Mesendoderm (in vitro differentiated cells): Measurements from ENCODE around the gene ABLIM1.
A peak's percentile ranks its signal among the peaks of the same experiment; 100 is the strongest.

Experiments used
- DNase-seq: peaks from one replicate; pipeline ENCODE4 v3.0.0; 2013
- H2AK5ac ChIP-seq: 2 replicates; pipeline ENCODE4 v1.6.1; 2013; ENCODE audit warnings: low read length, inconsistent platforms
- H2BK120ac ChIP-seq: 2 replicates; pipeline ENCODE4 v1.6.1; 2013; ENCODE audit warnings: low read depth, mild to moderate bottlenecking, low read length, moderate library complexity, mixed read lengths
- H2BK15ac ChIP-seq: replicated peaks from 2 replicates; pipeline ENCODE4 v1.6.1; 2013; ENCODE audit warnings: low read depth, mild to moderate bottlenecking, moderate library complexity
- H2BK5ac ChIP-seq: 2 replicates; pipeline ENCODE4 v1.6.1; 2013; ENCODE audit warnings: low read length, inconsistent platforms
- H3K18ac ChIP-seq: 2 replicates; pipeline ENCODE4 v1.6.1; 2013; ENCODE audit warnings: mild to moderate bottlenecking, low read length, mixed read lengths
- H3K23ac ChIP-seq: one replicate; pipeline ENCODE4 v1.6.1; 2013; ENCODE audit warnings: low read length
- H3K27ac ChIP-seq: 2 replicates; pipeline ENCODE4 v1.5.1; 2013; ENCODE audit warnings: low read depth, mild to moderate bottlenecking, inconsistent platforms, low read length, moderate library complexity
- H3K27me3 ChIP-seq: 2 replicates; pipeline ENCODE4 v1.6.1; 2013; ENCODE audit warnings: low read length, control low read depth, mild to moderate bottlenecking, inconsistent platforms; ENCODE audit not compliant: insufficient read depth, poor library complexity
- H3K36me3 ChIP-seq: 2 replicates; pipeline ENCODE4 v1.6.1; 2013; ENCODE audit warnings: low read length, inconsistent platforms; ENCODE audit not compliant: control insufficient read depth, insufficient read depth
- H3K4ac ChIP-seq: one replicate; pipeline ENCODE4 v1.6.1; 2013; ENCODE audit warnings: low read depth, mild to moderate bottlenecking, low read length, moderate library complexity
- H3K4me1 ChIP-seq: 2 replicates; pipeline ENCODE4 v1.6.1; 2013; ENCODE audit warnings: low read depth, low read length, inconsistent platforms; ENCODE audit not compliant: control insufficient read depth
- H3K4me2 ChIP-seq: 2 replicates; pipeline ENCODE4 v1.6.1; 2013; ENCODE audit warnings: low read length
- H3K4me3 ChIP-seq: 2 replicates; pipeline ENCODE4 v1.5.1; 2013; ENCODE audit warnings: mild to moderate bottlenecking, low read length
- H3K56ac ChIP-seq: one replicate; pipeline ENCODE4 v1.6.1; 2013; ENCODE audit warnings: low read length
- H3K79me1 ChIP-seq: 2 replicates; pipeline ENCODE4 v1.6.1; 2013; ENCODE audit warnings: low read length, inconsistent platforms
- H3K79me2 ChIP-seq: 2 replicates; pipeline ENCODE4 v1.6.1; 2013; ENCODE audit warnings: mild to moderate bottlenecking, low read length; ENCODE audit not compliant: control insufficient read depth, insufficient read depth
- H3K9ac ChIP-seq: 2 replicates; pipeline ENCODE4 v1.6.1; 2013; ENCODE audit warnings: low read length, inconsistent platforms
- H4K5ac ChIP-seq: one replicate; pipeline ENCODE4 v1.6.1; 2013; ENCODE audit warnings: low read length
- H4K8ac ChIP-seq: one replicate; pipeline ENCODE4 v1.6.1; 2013; ENCODE audit warnings: low read depth, mild to moderate bottlenecking, control low read depth, low read length, moderate library complexity
- WGBS: extraction: QIAGEN DNeasy Blood & Tissue Kit; methylation state at CpG from one replicate; pipeline ENCODE4 v1.1.7; 2013; ENCODE audit warnings: low lambda C conversion rate, missing lambda C conversion rate; ENCODE audit not compliant: insufficient coverage; ENCODE audit errors: extremely low coverage; 5-methylcytosine and 5-hydroxymethylcytosine counted together

The ABLIM1 gene

GRCh38 chr10:114525368-114525949 is 132.6 kb downstream of the ABLIM1 start:
- H3K4me3 ChIP-seq: no peak overlapping the region
- H3K9ac ChIP-seq: no peak overlapping the region
- peaks cover 19% of the 10 kb centered on the region for H3K79me2 ChIP-seq
- H3K56ac ChIP-seq: peak overlapping the region; percentile 10
- peaks cover 12% of the 10 kb centered on the region for H3K79me1 ChIP-seq
- H3K4ac ChIP-seq: no peak overlapping the region
- H2BK15ac ChIP-seq: no peak overlapping the region
- no peak overlapping the region for H3K4me2 ChIP-seq
- peak; percentile 53 for DNase-seq
- H2BK5ac ChIP-seq: no peak overlapping the region
- H3K23ac ChIP-seq: no peak overlapping the region
- H2AK5ac ChIP-seq: no peak overlapping the region
- no peak overlapping the region for H2BK120ac ChIP-seq
- no peak overlapping the region for H4K8ac ChIP-seq
- no peak overlapping the region for H3K18ac ChIP-seq
- H4K5ac ChIP-seq: no peak overlapping the region
- no CpG with 5 or more reads among the region's 8 CpGs for WGBS
- H3K36me3 ChIP-seq: no peaks in the 10 kb centered on the region
- H3K27ac ChIP-seq: no peak overlapping the region
- peaks cover 13% of the 10 kb centered on the region for H3K4me1 ChIP-seq
- no peaks in the 10 kb centered on the region for H3K27me3 ChIP-seq

DNA sequence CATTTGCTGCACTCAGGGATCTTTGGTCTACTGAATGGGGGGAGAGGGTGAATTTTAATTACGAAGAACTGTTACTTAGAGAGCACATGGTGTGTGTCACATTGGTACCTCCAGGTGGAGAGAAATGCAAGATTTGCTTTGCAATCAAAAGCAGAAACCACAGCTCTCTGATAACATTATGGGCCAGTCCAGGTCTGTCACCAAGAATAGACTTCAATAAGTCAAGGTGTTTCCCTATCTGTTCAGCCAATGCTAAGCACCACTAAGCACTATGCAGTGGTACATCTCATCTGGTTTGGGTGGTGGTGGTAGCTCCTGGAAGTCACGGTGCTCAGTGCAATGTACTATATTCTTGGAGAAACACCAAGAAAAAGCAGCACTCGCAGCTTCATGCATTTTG is 134.2 kb downstream of the ABLIM1 start:
- Histone ChIP-seq H2BK15ac (no peak overlapping the region), H2BK120ac (no peak overlapping the region), H3K4me2 (no peak overlapping the region), H4K5ac (no peak overlapping the region), H2BK5ac (no peak overlapping the region), H2AK5ac (no peak overlapping the region), H3K4me3 (no peak overlapping the region), H3K18ac (no peak overlapping the region), H3K27ac (no peak overlapping the region), H3K4me1 (peaks cover 13% of the 10 kb centered on the region), H3K79me1 (peaks cover 12% of the 10 kb centered on the region), H3K4ac (no peak overlapping the region), H3K36me3 (no peaks in the 10 kb centered on the region), H3K9ac (no peak overlapping the region), H3K23ac (no peak overlapping the region), H3K79me2 (peaks cover 21% of the 10 kb centered on the region), H3K56ac (no peak overlapping the region), H3K27me3 (no peaks in the 10 kb centered on the region), H4K8ac (no peak overlapping the region)
- DNase-seq: no peak
- WGBS: no CpG with 5 or more reads among the region's 3 CpGs

DNA sequence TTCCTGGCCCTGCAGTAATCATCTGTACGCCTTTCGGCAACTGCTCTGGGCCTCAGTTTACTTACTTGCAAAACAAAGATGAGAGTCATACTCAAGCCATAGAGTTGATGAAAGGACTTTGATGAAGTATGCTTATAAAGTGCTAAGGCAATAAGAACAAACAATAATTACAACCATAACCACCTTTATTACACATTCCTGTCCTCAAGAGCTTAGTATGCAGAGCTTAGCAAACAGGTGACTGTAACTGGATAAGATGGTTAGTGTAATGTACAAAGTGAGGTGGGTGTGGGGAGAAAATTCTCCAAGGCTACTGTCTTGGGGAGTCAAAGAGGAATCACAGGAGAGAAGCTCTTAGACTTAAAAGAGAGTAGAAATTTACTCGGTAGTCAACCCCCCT is 136.8 kb downstream of the ABLIM1 start:
- Histone ChIP-seq H2BK120ac (no peak overlapping the region), H4K8ac (no peak overlapping the region), H3K56ac (no peak overlapping the region), H3K27ac (no peak overlapping the region), H4K5ac (no peak overlapping the region), H3K4me2 (no peak overlapping the region), H3K79me2 (peaks cover 24% of the 10 kb centered on the region), H3K4ac (no peak overlapping the region), H3K23ac (no peak overlapping the region), H3K18ac (no peak overlapping the region), H3K4me3 (no peak overlapping the region), H3K9ac (no peak overlapping the region), H3K36me3 (no peaks in the 10 kb centered on the region), H2BK15ac (no peak overlapping the region), H3K27me3 (no peaks in the 10 kb centered on the region), H3K4me1 (peaks cover 13% of the 10 kb centered on the region), H2BK5ac (no peak overlapping the region), H2AK5ac (no peak overlapping the region), H3K79me1 (peaks cover 12% of the 10 kb centered on the region)
- no CpG with 5 or more reads among the region's 3 CpGs for WGBS
- no peak for DNase-seq

DNA sequence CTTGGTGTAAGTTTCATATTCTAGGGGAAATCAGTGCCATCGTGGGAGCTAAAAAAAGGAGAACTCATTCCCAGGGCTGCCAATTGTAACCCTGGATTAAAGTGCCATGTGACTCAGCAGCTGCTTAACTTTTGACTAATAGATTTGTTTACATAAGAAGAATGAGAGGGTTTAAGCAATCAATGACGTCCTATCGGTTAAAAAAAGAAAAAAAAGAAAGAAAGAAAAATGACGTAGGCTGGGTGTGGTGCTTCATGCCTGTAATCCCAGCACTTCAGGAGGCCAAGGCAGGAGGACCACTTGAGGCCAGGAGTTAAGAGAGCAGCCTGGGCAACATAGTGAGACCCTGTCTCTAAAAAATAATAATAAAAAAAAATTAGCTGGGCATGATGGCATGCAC is 137.6 kb downstream of the ABLIM1 start:
- Histone ChIP-seq H3K4me1 (peaks cover 13% of the 10 kb centered on the region), H3K9ac (no peak overlapping the region), H4K8ac (no peak overlapping the region), H3K56ac (no peak overlapping the region), H3K79me1 (peaks cover 12% of the 10 kb centered on the region), H2BK120ac (no peak overlapping the region), H2BK5ac (no peak overlapping the region), H3K36me3 (no peaks in the 10 kb centered on the region), H3K23ac (no peak overlapping the region), H3K4ac (no peak overlapping the region), H3K79me2 (peaks cover 24% of the 10 kb centered on the region), H3K4me3 (no peak overlapping the region), H2BK15ac (no peak overlapping the region), H3K27me3 (no peaks in the 10 kb centered on the region), H3K27ac (no peak overlapping the region), H2AK5ac (no peak overlapping the region), H3K18ac (no peak overlapping the region), H3K4me2 (no peak overlapping the region), H4K5ac (no peak overlapping the region)
- no peak for DNase-seq
- WGBS: no CpG with 5 or more reads among the region's 4 CpGs

GRCh38 chr10:114519756-114520293 is 138.2 kb downstream of the ABLIM1 start:
- H3K23ac ChIP-seq: no peak overlapping the region
- H3K79me1 ChIP-seq: peaks cover 11% of the 10 kb centered on the region
- H3K4me2 ChIP-seq: no peak overlapping the region
- no peaks in the 10 kb centered on the region for H3K36me3 ChIP-seq
- H3K4me3 ChIP-seq: no peak overlapping the region
- no peaks in the 10 kb centered on the region for H3K27me3 ChIP-seq
- no CpG with 5 or more reads among the region's 2 CpGs for WGBS
- no peak overlapping the region for H2BK15ac ChIP-seq
- no peak overlapping the region for H3K56ac ChIP-seq
- DNase-seq: no peak
- no peak overlapping the region for H3K27ac ChIP-seq
- H3K18ac ChIP-seq: no peak overlapping the region
- H4K8ac ChIP-seq: no peak overlapping the region
- no peak overlapping the region for H2BK5ac ChIP-seq
- H3K9ac ChIP-seq: no peak overlapping the region
- no peak overlapping the region for H2BK120ac ChIP-seq
- H3K4ac ChIP-seq: no peak overlapping the region
- H4K5ac ChIP-seq: no peak overlapping the region
- no peak overlapping the region for H2AK5ac ChIP-seq
- peaks cover 22% of the 10 kb centered on the region for H3K79me2 ChIP-seq
- H3K4me1 ChIP-seq: peaks cover 15% of the 10 kb centered on the region

GRCh38 chr10:114519306-114519669 is 138.8 kb downstream of the ABLIM1 start:
- Histone ChIP-seq H3K9ac (no peak overlapping the region), H3K23ac (no peak overlapping the region), H2AK5ac (no peak overlapping the region), H3K4me1 (peaks cover 13% of the 10 kb centered on the region), H3K79me2 (peaks cover 22% of the 10 kb centered on the region), H4K8ac (no peak overlapping the region), H4K5ac (no peak overlapping the region), H3K4ac (no peak overlapping the region), H3K79me1 (peaks cover 11% of the 10 kb centered on the region), H3K27ac (no peak overlapping the region), H3K36me3 (no peaks in the 10 kb centered on the region), H2BK15ac (no peak overlapping the region), H3K18ac (no peak overlapping the region), H3K27me3 (no peaks in the 10 kb centered on the region), H2BK5ac (no peak overlapping the region), H3K56ac (no peak overlapping the region), H3K4me2 (no peak overlapping the region), H3K4me3 (no peak overlapping the region), H2BK120ac (no peak overlapping the region)
- no CpG with 5 or more reads among the region's 5 CpGs for WGBS
- no peak for DNase-seq
